Bronchial epithelial cell (primary cell): ENCODE measurements around the gene CAPN10. TPM values are rescaled to one million over a fixed set of nuclear protein-coding genes. Genes with fewer than 3 reads are reported as not detected.
A peak's percentile ranks its signal among the peaks of the same experiment; 100 is the strongest.
"Not testable (repeated sequence)": the region's sequence is repeated elsewhere in the genome, so short reads cannot be mapped to it uniquely, and the experiment has no call there.

ENCODE experiments used
- DNase-seq: peaks from one replicate; pipeline ENCODE4 v3.0.0-alpha.2; 2010; ENCODE audit warnings: low read depth
- FAIRE-seq: peaks from 2 replicates; lab custom pipeline; 2011; peaks lifted over from hg19 to GRCh38; lab: Jason Lieb, UNC
- H3K27me3 ChIP-seq: 2 replicates; pipeline ENCODE4 v1.5.1; 2011; ENCODE audit warnings: low read length; ENCODE audit not compliant: control insufficient read depth, insufficient read depth
- H3K36me3 ChIP-seq: 2 replicates; pipeline ENCODE4 v1.5.1; 2011; ENCODE audit warnings: low read length; ENCODE audit not compliant: control insufficient read depth, insufficient read depth
- H3K4me3 ChIP-seq: 2 replicates; pipeline ENCODE4 v1.5.1; 2011; ENCODE audit warnings: mild to moderate bottlenecking, low read depth, low read length, control low read depth
- CTCF ChIP-seq: IDR thresholded peaks from 2 replicates; pipeline ENCODE4 v1.5.1; 2011; ENCODE audit warnings: mild to moderate bottlenecking, moderate library complexity, low read length, control low read depth, inconsistent platforms; ENCODE audit not compliant: insufficient read depth, severe bottlenecking
- total RNA-seq: library from RNA; depleted of rRNA; stranded (reverse); fragments of >200 nt; gene quantifications from 2 replicates; pipeline ENCODE4 v1.2.1, GENCODE V29; 2014

CAPN10 gene, protein sequence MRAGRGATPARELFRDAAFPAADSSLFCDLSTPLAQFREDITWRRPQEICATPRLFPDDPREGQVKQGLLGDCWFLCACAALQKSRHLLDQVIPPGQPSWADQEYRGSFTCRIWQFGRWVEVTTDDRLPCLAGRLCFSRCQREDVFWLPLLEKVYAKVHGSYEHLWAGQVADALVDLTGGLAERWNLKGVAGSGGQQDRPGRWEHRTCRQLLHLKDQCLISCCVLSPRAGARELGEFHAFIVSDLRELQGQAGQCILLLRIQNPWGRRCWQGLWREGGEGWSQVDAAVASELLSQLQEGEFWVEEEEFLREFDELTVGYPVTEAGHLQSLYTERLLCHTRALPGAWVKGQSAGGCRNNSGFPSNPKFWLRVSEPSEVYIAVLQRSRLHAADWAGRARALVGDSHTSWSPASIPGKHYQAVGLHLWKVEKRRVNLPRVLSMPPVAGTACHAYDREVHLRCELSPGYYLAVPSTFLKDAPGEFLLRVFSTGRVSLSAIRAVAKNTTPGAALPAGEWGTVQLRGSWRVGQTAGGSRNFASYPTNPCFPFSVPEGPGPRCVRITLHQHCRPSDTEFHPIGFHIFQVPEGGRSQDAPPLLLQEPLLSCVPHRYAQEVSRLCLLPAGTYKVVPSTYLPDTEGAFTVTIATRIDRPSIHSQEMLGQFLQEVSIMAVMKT
- total RNA-seq = 13.4 and 22.4 TPM in 2 replicates

DNA sequence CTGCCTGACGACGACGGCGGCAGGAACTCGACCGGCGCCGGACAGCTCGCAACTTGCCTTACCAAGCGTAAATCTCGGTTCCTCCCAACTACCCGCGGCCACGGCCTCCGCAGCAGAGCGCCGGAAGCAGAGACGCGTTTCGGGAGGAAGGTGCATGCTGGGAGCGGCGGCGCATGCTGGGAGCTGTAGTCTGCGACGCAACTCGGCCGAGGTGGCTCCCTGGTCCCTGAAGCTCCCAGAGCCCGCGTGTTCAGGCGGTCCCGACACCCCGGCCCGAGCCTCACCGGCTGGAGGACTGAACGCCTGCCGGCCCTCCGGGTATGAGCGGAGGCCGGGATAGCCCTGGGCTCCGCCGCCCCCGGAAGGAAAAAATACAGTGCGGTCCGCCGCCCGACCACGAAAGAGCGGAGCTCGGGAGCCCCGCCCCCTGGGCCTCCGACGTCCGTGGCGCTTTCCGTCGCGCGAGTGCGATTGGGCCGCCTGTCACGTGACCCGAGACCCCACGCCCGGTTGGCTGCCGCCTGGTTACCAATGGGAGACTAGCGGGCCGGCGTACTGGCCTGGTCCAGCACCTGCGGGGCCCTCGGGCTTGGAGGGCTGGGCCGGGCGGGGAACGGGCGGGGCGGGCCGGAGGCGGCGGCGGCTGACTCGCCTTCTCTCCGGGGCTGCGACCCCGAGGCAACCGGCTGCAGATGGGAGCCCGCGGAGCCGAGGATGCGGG, at the start of gene CAPN10:
TSS of gene CAPN10 (plus strand) at position 537 of the 721 bp plus-strand sequence. CDS start at position 715, 178 bp downstream.
- peaks cover 8% of the 10 kb centered on the region for H3K36me3 ChIP-seq
- no peak for FAIRE-seq
- H3K4me3 ChIP-seq = peak within 1 kb of the TSS; percentile 78
- TF ChIP-seq CTCF = no peak
- H3K27me3 ChIP-seq = no peaks in the 10 kb centered on the region
- peak; percentile 82 for DNase-seq

- DNase-seq (no peak), FAIRE-seq (peak; percentile 23)
- Histone ChIP-seq H3K4me3 (no peak overlapping the region), H3K36me3 (peaks cover 4% of the 10 kb centered on the region), H3K27me3 (no peaks in the 10 kb centered on the region)
- TF ChIP-seq CTCF = no peak
Measured at GRCh38 chr2:240538031-240538780, 48.3 kb upstream of the CAPN10 start.

DNA sequence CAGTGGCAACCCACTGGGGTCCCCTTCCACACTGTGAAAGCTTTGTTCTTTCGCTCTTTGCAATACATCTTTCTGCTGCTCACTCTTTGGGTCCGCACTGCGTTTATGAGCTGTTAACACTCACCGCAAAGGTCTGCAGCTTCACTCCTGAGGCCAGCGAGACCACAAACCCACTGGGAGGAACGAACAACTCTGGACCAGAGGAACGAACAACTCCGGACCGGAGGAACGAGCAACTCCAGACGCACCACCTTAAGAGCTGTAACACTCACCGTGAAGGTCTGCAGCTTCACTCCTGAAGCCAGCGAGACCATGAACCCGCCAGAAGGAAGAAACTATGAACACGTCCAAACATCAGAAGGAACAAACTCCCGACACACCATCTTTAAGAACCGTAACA, 47.4 kb upstream of the CAPN10 start:
- H3K36me3 ChIP-seq, H3K27me3 ChIP-seq, H3K4me3 ChIP-seq, DNase-seq, FAIRE-seq: not testable (repeated sequence)

DNA sequence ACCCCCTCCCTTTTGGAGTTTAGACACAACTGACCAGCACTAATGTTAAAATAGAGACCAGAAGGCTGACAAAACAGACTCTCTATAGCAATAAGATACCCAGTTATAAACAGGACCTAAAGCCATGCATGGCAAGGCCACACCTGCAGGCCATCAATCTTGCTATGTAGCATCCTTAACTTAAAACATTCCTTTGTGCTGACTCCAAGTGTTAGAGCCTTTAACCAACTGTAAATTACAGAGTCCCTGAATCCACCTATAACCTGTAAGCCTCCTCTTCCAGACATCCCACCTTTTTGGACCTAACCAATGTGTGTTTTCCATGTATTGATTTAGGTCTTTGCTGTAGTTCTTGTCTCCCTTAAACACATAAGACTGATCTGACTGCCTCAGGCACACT, 46.6 kb upstream of the CAPN10 start:
- no peak for FAIRE-seq
- no peak for TF ChIP-seq CTCF

GRCh38 chr2:240551288-240551687, 35.2 kb upstream of the CAPN10 start:
- no peak for DNase-seq
- Histone ChIP-seq H3K27me3 (no peaks in the 10 kb centered on the region), H3K4me3 (no peak overlapping the region), H3K36me3 (peaks cover 16% of the 10 kb centered on the region)
- no peak for TF ChIP-seq CTCF
- FAIRE-seq = no peak

More for the DNA sequence above, 46.6 kb upstream of the CAPN10 start:
- Histone ChIP-seq H3K36me3 (peaks cover 4% of the 10 kb centered on the region), H3K4me3 (no peak overlapping the region), H3K27me3 (no peaks in the 10 kb centered on the region)
- DNase-seq = no peak
